B cell (primary cell): ENCODE measurements around the gene POC5.

ENCODE experiments used
- EZH2 ChIP-seq: IDR thresholded peaks from 2 replicates; pipeline ENCODE4 v1.6.1; 2012; ENCODE audit warnings: borderline replicate concordance, low read depth, mild to moderate bottlenecking, moderate library complexity, low read length; ENCODE audit not compliant: insufficient read depth, poor library complexity, severe bottlenecking
- TF ChIP-seq, protein P1 (sequence below): fragments of 200-600 bp; IDR thresholded peaks from one replicate; pipeline ENCODE4 v1.8.0; 2022; ENCODE audit warnings: antibody characterized with exemption, mild to moderate bottlenecking

DNA sequence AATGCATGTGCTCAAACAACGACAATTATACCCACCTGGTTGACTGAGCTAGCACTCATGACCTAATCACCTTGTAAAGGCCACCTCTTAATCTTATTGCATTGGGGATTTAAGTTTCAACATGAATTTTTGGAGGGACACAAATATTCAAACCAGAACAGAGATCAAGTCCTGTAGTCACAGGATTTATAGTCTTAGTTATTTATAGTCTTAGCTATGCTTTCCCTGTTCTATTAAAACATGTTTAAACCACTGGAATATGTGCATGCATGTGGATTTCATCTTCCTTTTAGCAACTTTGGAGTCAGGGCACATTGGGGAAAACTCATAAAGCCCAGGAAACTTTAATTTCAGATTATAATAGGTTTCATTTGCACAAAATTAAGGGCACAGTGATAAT, 79.3 kb downstream of the POC5 start:
- TF ChIP-seq, protein P1, sequence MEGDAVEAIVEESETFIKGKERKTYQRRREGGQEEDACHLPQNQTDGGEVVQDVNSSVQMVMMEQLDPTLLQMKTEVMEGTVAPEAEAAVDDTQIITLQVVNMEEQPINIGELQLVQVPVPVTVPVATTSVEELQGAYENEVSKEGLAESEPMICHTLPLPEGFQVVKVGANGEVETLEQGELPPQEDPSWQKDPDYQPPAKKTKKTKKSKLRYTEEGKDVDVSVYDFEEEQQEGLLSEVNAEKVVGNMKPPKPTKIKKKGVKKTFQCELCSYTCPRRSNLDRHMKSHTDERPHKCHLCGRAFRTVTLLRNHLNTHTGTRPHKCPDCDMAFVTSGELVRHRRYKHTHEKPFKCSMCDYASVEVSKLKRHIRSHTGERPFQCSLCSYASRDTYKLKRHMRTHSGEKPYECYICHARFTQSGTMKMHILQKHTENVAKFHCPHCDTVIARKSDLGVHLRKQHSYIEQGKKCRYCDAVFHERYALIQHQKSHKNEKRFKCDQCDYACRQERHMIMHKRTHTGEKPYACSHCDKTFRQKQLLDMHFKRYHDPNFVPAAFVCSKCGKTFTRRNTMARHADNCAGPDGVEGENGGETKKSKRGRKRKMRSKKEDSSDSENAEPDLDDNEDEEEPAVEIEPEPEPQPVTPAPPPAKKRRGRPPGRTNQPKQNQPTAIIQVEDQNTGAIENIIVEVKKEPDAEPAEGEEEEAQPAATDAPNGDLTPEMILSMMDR: no peak
- no peak for TF ChIP-seq EZH2
